Esophagus squamous epithelium (tissue), 4 donors: ENCODE data around the gene GUCY1A1.

Experiments
- POLR2A ChIP-seq, 4 donors: fragments of 450-650 bp; IDR thresholded peaks; one replicate each; pipeline ENCODE4 v1.6.1; 2017; ENCODE audit warnings: antibody characterized with exemption in 4 of 4, mild to moderate bottlenecking in 4 of 4, moderate library complexity in 3 of 4
- TF ChIP-seq, protein P1 (sequence below), 6 experiments: fragments of 450-650 bp in 4 of 6; fragments of 200-600 bp in 2 of 6; sonication (generic) in 2 of 6; IDR thresholded peaks; one replicate each; pipeline ENCODE4 v1.5.1; 2016 to 2019; ENCODE audit warnings: antibody characterized with exemption in 6 of 6, mild to moderate bottlenecking in 4 of 6, moderate library complexity in 4 of 6

DNA sequence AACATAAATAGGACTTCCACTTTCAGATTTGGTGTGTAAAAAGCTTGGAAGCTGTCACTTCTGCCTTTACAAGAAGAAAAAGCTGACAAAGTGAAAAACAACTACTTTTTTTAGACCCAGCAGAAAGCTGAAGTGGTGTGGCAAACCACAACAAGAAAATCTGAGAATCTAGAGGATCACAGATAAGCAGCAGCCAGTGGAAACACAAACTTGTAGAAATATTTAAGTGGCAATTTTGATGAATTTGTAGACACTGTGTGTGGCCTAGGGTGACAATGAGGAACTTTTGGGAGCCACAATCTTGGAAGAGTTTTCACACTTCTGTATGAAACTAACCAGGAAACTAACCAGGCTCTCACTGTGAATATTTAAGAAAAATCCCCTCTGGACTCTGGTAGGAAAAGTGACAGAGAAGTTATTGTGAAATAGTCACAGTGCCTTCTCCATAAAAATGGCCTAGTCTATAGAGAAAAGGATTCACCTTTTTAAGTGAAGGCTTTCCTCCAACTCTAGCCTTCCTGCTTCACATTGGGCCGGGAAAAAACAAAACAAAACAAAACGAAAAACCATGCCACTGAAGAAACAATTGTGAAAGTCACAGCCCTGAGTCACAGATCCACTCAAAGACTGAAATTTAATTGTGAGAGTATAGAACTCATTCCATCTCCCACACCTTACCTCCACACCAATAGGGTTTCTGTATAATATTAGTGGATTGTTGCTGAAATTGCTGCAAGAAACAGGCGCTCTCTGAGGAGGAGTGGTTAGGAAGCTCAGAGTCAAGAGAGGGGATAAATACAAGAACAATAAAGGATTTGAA lies 26.7 kb upstream of the GUCY1A1 start:
- no peak for TF ChIP-seq POLR2A (IDR thresholded peaks at IDR 0.05)
- TF ChIP-seq, protein P1, sequence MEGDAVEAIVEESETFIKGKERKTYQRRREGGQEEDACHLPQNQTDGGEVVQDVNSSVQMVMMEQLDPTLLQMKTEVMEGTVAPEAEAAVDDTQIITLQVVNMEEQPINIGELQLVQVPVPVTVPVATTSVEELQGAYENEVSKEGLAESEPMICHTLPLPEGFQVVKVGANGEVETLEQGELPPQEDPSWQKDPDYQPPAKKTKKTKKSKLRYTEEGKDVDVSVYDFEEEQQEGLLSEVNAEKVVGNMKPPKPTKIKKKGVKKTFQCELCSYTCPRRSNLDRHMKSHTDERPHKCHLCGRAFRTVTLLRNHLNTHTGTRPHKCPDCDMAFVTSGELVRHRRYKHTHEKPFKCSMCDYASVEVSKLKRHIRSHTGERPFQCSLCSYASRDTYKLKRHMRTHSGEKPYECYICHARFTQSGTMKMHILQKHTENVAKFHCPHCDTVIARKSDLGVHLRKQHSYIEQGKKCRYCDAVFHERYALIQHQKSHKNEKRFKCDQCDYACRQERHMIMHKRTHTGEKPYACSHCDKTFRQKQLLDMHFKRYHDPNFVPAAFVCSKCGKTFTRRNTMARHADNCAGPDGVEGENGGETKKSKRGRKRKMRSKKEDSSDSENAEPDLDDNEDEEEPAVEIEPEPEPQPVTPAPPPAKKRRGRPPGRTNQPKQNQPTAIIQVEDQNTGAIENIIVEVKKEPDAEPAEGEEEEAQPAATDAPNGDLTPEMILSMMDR (IDR thresholded peaks at IDR 0.05), result no peak
